GM12878 (cell line): ENCODE measurements around the gene CBARP. TPM values are rescaled to one million over a fixed set of nuclear protein-coding genes. Genes with fewer than 3 reads are reported as not detected.

Source experiments
- ATAC-seq: fragments of 200-7000 bp; cut with Tn5 transposase; 3 replicates; pipeline ENCODE4 v1.9.1; 2020; ENCODE audit warnings: mild to moderate bottlenecking, moderate library complexity
- BruUV-seq: library from RNA; stranded (reverse); fragments of 400-500 nt; replicated peaks from 2 replicates; lab custom pipeline; 2021; lab: Mats Ljungman, UMichigan
- CTCF ChIA-PET: fragments of 300-600 bp; sonication (Branson Sonifier 250); formaldehyde crosslinking; extraction: SDS; loops from one replicate; lab custom pipeline; 2021; ENCODE audit warnings: inconsistent platforms; lab: Yijun Ruan, JAX
- POLR2A ChIA-PET: fragments of 350-600 bp; formaldehyde crosslinking; extraction: SDS; loops from one replicate; lab custom pipeline; 2021; ENCODE audit warnings: inconsistent platforms; lab: Charles Lee
- RAD21 ChIA-PET: fragments of 300-600 bp; sonication (Branson Sonifier 250); formaldehyde crosslinking; loops from one replicate; lab custom pipeline; 2023; ENCODE audit warnings: antibody characterized with exemption; ENCODE audit not compliant: unreplicated experiment; lab: Charles Lee
- SMC1A ChIA-PET: fragments of 300-600 bp; sonication (Branson Sonifier 250); formaldehyde crosslinking; loops from one replicate; lab custom pipeline; 2023; ENCODE audit not compliant: unreplicated experiment, uncharacterized antibody; lab: Charles Lee
- DNase-seq: peaks from one replicate; pipeline ENCODE4 v3.0.0-alpha.2; 2011; ENCODE audit warnings: low read depth, low spot score
- FAIRE-seq: peaks from 3 replicates; lab custom pipeline; 2011; peaks lifted over from hg19 to GRCh38; lab: Jason Lieb, UNC
- H2AFZ ChIP-seq: 2 replicates; pipeline ENCODE4 v1.6.0; 2011; ENCODE audit warnings: low read depth, low read length, control low read depth; ENCODE audit not compliant: control insufficient read depth
- H3K27ac ChIP-seq: 2 replicates; pipeline ENCODE4 v1.5.1; 2011; ENCODE audit warnings: control low read depth; ENCODE audit not compliant: control insufficient read depth, insufficient read depth
- H3K27me3 ChIP-seq, 2 experiments: replicated peaks in 1 of 2; 2 replicates each; pipeline versions ENCODE4 v1.6.0 to v1.6.1; 2011; ENCODE audit warnings: low read length in 1 of 2; ENCODE audit not compliant: control insufficient read depth in 2 of 2, insufficient read depth in 2 of 2
- H3K36me3 ChIP-seq, 2 experiments: 2 replicates each; pipeline ENCODE4 v1.5.1; 2011; ENCODE audit warnings: low read length in 1 of 2; ENCODE audit not compliant: control insufficient read depth in 2 of 2, insufficient read depth in 2 of 2
- H3K4me1 ChIP-seq: 2 replicates; pipeline ENCODE4 v1.6.1; 2011; ENCODE audit warnings: mild to moderate bottlenecking, low read length, moderate library complexity, mixed read lengths; ENCODE audit not compliant: control insufficient read depth, insufficient read depth
- H3K4me2 ChIP-seq: 2 replicates; pipeline ENCODE4 v1.6.0; 2011; ENCODE audit warnings: control low read depth; ENCODE audit not compliant: control insufficient read depth, insufficient read depth
- H3K4me3 ChIP-seq: fragments of 200-600 bp; sonication (generic); 2 replicates; pipeline ENCODE4 v1.5.1; 2016
- H3K79me2 ChIP-seq: 2 replicates; pipeline ENCODE4 v1.6.0; 2011; ENCODE audit warnings: low read length; ENCODE audit not compliant: control insufficient read depth, insufficient read depth
- H3K9ac ChIP-seq: 2 replicates; pipeline ENCODE4 v1.8.0; 2011; ENCODE audit warnings: low read length, control low read depth, mixed read lengths; ENCODE audit not compliant: control insufficient read depth, insufficient read depth
- H3K9me3 ChIP-seq: replicated peaks from 3 replicates; pipeline ENCODE4 v1.5.1; 2011; ENCODE audit warnings: mild to moderate bottlenecking, low read length; ENCODE audit not compliant: control insufficient read depth, insufficient read depth
- H4K20me1 ChIP-seq: 2 replicates; pipeline ENCODE4 v1.6.0; 2011; ENCODE audit not compliant: control insufficient read depth, insufficient read depth
- CREM ChIP-seq: IDR thresholded peaks from 2 replicates; pipeline ENCODE4 v1.6.1; 2014; ENCODE audit warnings: antibody characterized with exemption, low read depth
- EGR1 ChIP-seq, 2 experiments: IDR thresholded peaks; 1 replicate in 1 of 2; 2 replicates in 1 of 2; pipeline ENCODE4 v1.6.1; 2011 to 2012; ENCODE audit warnings: low read depth in 2 of 2, low read length in 2 of 2, borderline replicate concordance in 1 of 2, mild to moderate bottlenecking in 1 of 2, moderate library complexity in 1 of 2
- EP300 ChIP-seq, 2 experiments: fragments of 150-350 bp in 1 of 2; IDR thresholded peaks; 2 replicates each; pipeline ENCODE4 v1.6.1; 2011 to 2012; ENCODE audit warnings: low read depth in 2 of 2, low read length in 2 of 2, borderline replicate concordance in 1 of 2, improper control_type of control experiment in 1 of 2, inconsistent platforms in 1 of 2; ENCODE audit not compliant: control insufficient read depth in 1 of 2
- MYB ChIP-seq: fragments of 150-350 bp; IDR thresholded peaks from 2 replicates; pipeline ENCODE4 v1.6.1; 2014; ENCODE audit warnings: mild to moderate bottlenecking, low read depth, low read length, borderline replicate concordance
- MYC ChIP-seq: IDR thresholded peaks from 2 replicates; pipeline ENCODE4 v1.6.1; 2011; ENCODE audit warnings: mild to moderate bottlenecking, low read length, moderate library complexity, inconsistent platforms; ENCODE audit not compliant: insufficient read depth, insufficient replicate concordance, insufficient read length, severe bottlenecking
- PAX5 ChIP-seq: IDR thresholded peaks from 2 replicates; pipeline ENCODE4 v1.6.1; 2011; ENCODE audit warnings: low read depth, low read length, borderline replicate concordance
- POU2F2 ChIP-seq: IDR thresholded peaks from 3 replicates; pipeline ENCODE4 v1.6.1; 2011; ENCODE audit warnings: low read depth, mild to moderate bottlenecking, low read length, borderline replicate concordance
- RELB ChIP-seq: fragments of 450-650 bp; IDR thresholded peaks from 2 replicates; pipeline ENCODE4 v1.6.1; 2017; ENCODE audit warnings: low read depth, mild to moderate bottlenecking, moderate library complexity
- USF2 ChIP-seq: IDR thresholded peaks from 2 replicates; pipeline ENCODE4 v1.6.1; 2011; ENCODE audit warnings: low read depth, low read length, improper control_type of control experiment, borderline replicate concordance
- WGBS: methylation state at CpG from one replicate; pipeline ENCODE4 v1.1.6; 2016; ENCODE audit warnings: low lambda C conversion rate; ENCODE audit not compliant: insufficient replicate concordance, insufficient coverage; ENCODE audit errors: missing lambda C conversion rate; 5-methylcytosine and 5-hydroxymethylcytosine counted together
- in situ Hi-C: fragments of 300-500 bp; cut with MboI; formaldehyde crosslinking; loops from 9 replicates; pipeline ENCODE4 v1.14.3; 2018; ENCODE audit warnings: mixed read lengths
- intact Hi-C: fragments of 100-400 bp; cut with micrococcal nuclease; formaldehyde crosslinking; loops from one replicate; pipeline ENCODE4 v1.14.2; 2022; ENCODE audit not compliant: unreplicated experiment
- polyA plus RNA-seq, 11 experiments: library from polyadenylated mRNA; depleted of rRNA in 4 of 11; unstranded in 6 of 11; stranded (reverse) in 5 of 11; fragments of >200 nt; fragmentation: Nextera tagmentation in 4 of 11; fragmentation: Illumina TruSeq in 1 of 11; extraction: Ambion mirVana in 4 of 11; extraction: Trizol in 1 of 11; gene quantifications; 1 replicate in 1 of 11; 2 replicates in 10 of 11; pipeline versions ENCODE4 v1.2.1 to v1.2.3, GENCODE V29; 2011 to 2016; ENCODE audit warnings: inconsistent platforms in 2 of 11, missing spikeins in 2 of 11, low read depth in 1 of 11
- total RNA-seq, 4 experiments: library from RNA; depleted of rRNA in 3 of 4; stranded (reverse); fragments of >200 nt in 3 of 4; fragmentation: Illumina TruSeq in 1 of 4; extraction: Trizol in 1 of 4; gene quantifications; 2 replicates each; pipeline versions ENCODE4 v1.2.1 to v1.2.3, GENCODE V29; 2013 to 2021

CBARP gene
- total and polyA plus RNA-seq, 10 of the 15 experiments (the other 5 are each of a cell fraction or from before 2014, with no cell fraction given), result 0.04 to 0.59 (median 0.18) TPM; not detected in 3

GRCh38 chr19:1278713-1279660 is 41.2 kb upstream of the CBARP start:
- H2AFZ ChIP-seq, result no peak overlapping the region
- intact Hi-C loops, result loop anchor here (1.0 kb wide), 1 partner anchor 93 kb away; no protein-coding TSS in a partner anchor
- TF ChIP-seq PAX5, result no peak
- no TSS peak for BruUV-seq
- H4K20me1 ChIP-seq, result no peaks in the 10 kb centered on the region; the same call in 1 of the 2 replicates
- no peaks in the 10 kb centered on the region for H3K27me3 ChIP-seq
- H3K27ac ChIP-seq, result no peak overlapping the region
- ChIA-PET RAD21 (interaction anchor here (0.7 to 1.5 kb wide), 7 partner anchors 35 to 164 kb away, joined by 3 to 22 read pairs (median 3); no protein-coding TSS in a partner anchor), SMC1A (interaction anchor here (0.8 to 1.5 kb wide), 4 partner anchors 35 to 104 kb away, joined by 3 to 12 read pairs (median 6); no protein-coding TSS in a partner anchor), CTCF (interaction anchor here (0.6 to 3.5 kb wide), 18 partner anchors 10 to 267 kb away, joined by 3 to 40 read pairs (median 4); partner anchors contain the start of gene CIRBP), POLR2A (interaction anchor here (0.8 to 1.5 kb wide), 2 partner anchors 10 to 34 kb away, joined by 3 to 5 read pairs; partner anchors contain the start of gene CIRBP)
- peaks cover 14% of the 10 kb centered on the region for H3K4me1 ChIP-seq
- ATAC-seq (no peak), FAIRE-seq (no peak), DNase-seq (no peak)
- H3K36me3 ChIP-seq, result peaks cover 15 to 29% of the 10 kb centered on the region in 2 experiments
- no peak overlapping the region for H3K9ac ChIP-seq
- in situ Hi-C loops, result loop anchor here (5.0 kb wide), 1 partner anchor 93 kb away; no protein-coding TSS in a partner anchor
- WGBS, result 67% methylated on average over 25 of the region's 25 CpGs
- no peak overlapping the region for H3K4me3 ChIP-seq
- no peaks in the 10 kb centered on the region for H3K9me3 ChIP-seq
- H3K4me2 ChIP-seq, result no peak overlapping the region
- H3K79me2 ChIP-seq, result peaks cover 26% of the 10 kb centered on the region

GRCh38 chr19:1278074-1278473 is 40.3 kb upstream of the CBARP start:
- ChIA-PET CTCF (interaction anchor here (0.7 to 3.5 kb wide), 3 partner anchors 34 to 160 kb away, joined by 6 to 40 read pairs (median 27); no protein-coding TSS in a partner anchor), SMC1A (no interaction called here), POLR2A (no interaction called here), RAD21 (no interaction called here)
- Histone ChIP-seq H4K20me1 (no peaks in the 10 kb centered on the region; the same call in 1 of the 2 replicates), H3K9ac (no peak overlapping the region), H3K36me3 (peaks cover 22 to 37% of the 10 kb centered on the region in 2 experiments), H3K27me3 (no peaks in the 10 kb centered on the region), H3K79me2 (peaks cover 33% of the 10 kb centered on the region), H3K4me2 (no peak overlapping the region), H3K9me3 (no peaks in the 10 kb centered on the region), H2AFZ (no peak overlapping the region), H3K4me3 (no peak overlapping the region), H3K4me1 (peaks cover 14% of the 10 kb centered on the region), H3K27ac (no peak overlapping the region)
- DNase-seq (no peak), FAIRE-seq (no peak), ATAC-seq (no peak)
- intact Hi-C loops (no loop called here), in situ Hi-C loops (loop anchor here (5.0 kb wide), 1 partner anchor 94 kb away; no protein-coding TSS in a partner anchor)
- 86% methylated on average over 12 of the region's 12 CpGs for WGBS
- BruUV-seq, result no TSS peak
- no peak for TF ChIP-seq CREM
- no peak for TF ChIP-seq POU2F2
- TF ChIP-seq RELB, result no peak
- TF ChIP-seq EGR1 (IDR thresholded peaks at IDR 0.05; ENCODE audit: borderline replicate concordance in 1 of 2, low read depth in 2 of 2, low read length in 2 of 2), result no peak
- no peak for TF ChIP-seq MYB
- no peak for TF ChIP-seq MYC
- no peak for TF ChIP-seq EP300 (IDR thresholded peaks at IDR 0.05; ENCODE audit: borderline replicate concordance in 1 of 2, control insufficient read depth in 1 of 2, low read depth in 2 of 2, low read length in 2 of 2)
- no peak for TF ChIP-seq USF2
